Stomach (tissue), 9 donors: ENCODE measurements around the gene TBC1D14. TPM values are rescaled to one million over a fixed set of nuclear protein-coding genes. Genes with fewer than 3 reads are reported as not detected.

Source experiments
- DNase-seq, 2 donors: peaks; one replicate each; pipeline versions ENCODE4 v3.0.0 to v3.0.0-alpha.2; 2013 to 2019
- H3K27ac ChIP-seq, 5 donors: fragments of 200-600 bp in 4 of 5; sonication (generic) in 4 of 5; one replicate each; pipeline ENCODE4 v1.5.1; 2013 to 2019; ENCODE audit warnings: mild to moderate bottlenecking in 1 of 5, moderate library complexity in 1 of 5
- H3K27me3 ChIP-seq, 3 donors: fragments of 200-600 bp; sonication (generic); one replicate each; pipeline ENCODE4 v1.5.1; 2017 to 2019; ENCODE audit warnings: mixed run types in 1 of 3
- H3K36me3 ChIP-seq, 4 donors: fragments of 200-600 bp; sonication (generic); 1 replicate in 3 of 4; 2 replicates in 1 of 4; pipeline ENCODE4 v1.5.1; 2016 to 2019
- H3K4me1 ChIP-seq, 4 donors: fragments of 200-600 bp; sonication (generic); one replicate each; pipeline ENCODE4 v1.5.1; 2016 to 2019
- H3K4me3 ChIP-seq, 4 donors: fragments of 200-600 bp; sonication (generic) in 3 of 4; one replicate each; pipeline ENCODE4 v1.5.1; 2016 to 2019; ENCODE audit warnings: mild to moderate bottlenecking in 1 of 4
- H3K9me3 ChIP-seq, 4 donors: fragments of 200-600 bp; sonication (generic); one replicate each; pipeline ENCODE4 v1.5.1; 2016 to 2019
- EP300 ChIP-seq: sonication (generic); formaldehyde crosslinking; IDR thresholded peaks from one replicate; pipeline ENCODE4 v1.6.1; 2017; ENCODE audit warnings: antibody characterized with exemption
- POLR2A ChIP-seq, 4 donors: fragments of 450-650 bp; IDR thresholded peaks; one replicate each; pipeline ENCODE4 v1.6.1; 2016; ENCODE audit warnings: antibody characterized with exemption in 4 of 4, control low read depth in 2 of 4, mild to moderate bottlenecking in 1 of 4, moderate library complexity in 1 of 4
- POLR2AphosphoS5 ChIP-seq, 3 donors: sonication (generic); formaldehyde crosslinking; IDR thresholded peaks; one replicate each; pipeline ENCODE4 v1.6.1; 2016; ENCODE audit warnings: antibody characterized with exemption in 3 of 3
- WGBS, 5 donors: extraction: QIAGEN DNeasy Blood & Tissue Kit in 3 of 5; methylation state at CpG; one replicate each; pipeline versions ENCODE4 v1.1.5 to v1.1.7; 2013 to 2018; 5-methylcytosine and 5-hydroxymethylcytosine counted together
- intact Hi-C: fragments of 100-400 bp; cut with DNase I; formaldehyde crosslinking; loops from one replicate; pipeline ENCODE4 v1.15.1; 2023; ENCODE audit warnings: low total_unique reads
- polyA plus RNA-seq, 3 donors: library from polyadenylated mRNA; stranded (reverse); fragments of 200-250 nt; gene quantifications; one replicate each; pipeline ENCODE4 v1.2.3, GENCODE V29; 2013
- total RNA-seq, 5 donors: library from RNA; depleted of rRNA; stranded (reverse); fragments of >200 nt; gene quantifications; one replicate each; pipeline versions ENCODE4 v1.1.0 to v1.2.3, GENCODE V29; 2014 to 2016
- TF ChIP-seq, protein P1 (sequence below), 7 experiments: fragments of 450-650 bp in 4 of 7; fragments of 200-600 bp in 3 of 7; sonication (generic) in 3 of 7; IDR thresholded peaks; one replicate each; pipeline ENCODE4 v1.5.1; 2016 to 2019; ENCODE audit warnings: antibody characterized with exemption in 7 of 7, control low read depth in 2 of 7, mild to moderate bottlenecking in 1 of 7
- donor health status: healthy with polysubstance abuse.
- donor health status: Bipolar disorder and iron deficiency.
- donor health status: healthy.

The TBC1D14 gene
- total and polyA plus RNA-seq, 8 donors: 19.5 to 72.4 (median 40.4) TPM

DNA sequence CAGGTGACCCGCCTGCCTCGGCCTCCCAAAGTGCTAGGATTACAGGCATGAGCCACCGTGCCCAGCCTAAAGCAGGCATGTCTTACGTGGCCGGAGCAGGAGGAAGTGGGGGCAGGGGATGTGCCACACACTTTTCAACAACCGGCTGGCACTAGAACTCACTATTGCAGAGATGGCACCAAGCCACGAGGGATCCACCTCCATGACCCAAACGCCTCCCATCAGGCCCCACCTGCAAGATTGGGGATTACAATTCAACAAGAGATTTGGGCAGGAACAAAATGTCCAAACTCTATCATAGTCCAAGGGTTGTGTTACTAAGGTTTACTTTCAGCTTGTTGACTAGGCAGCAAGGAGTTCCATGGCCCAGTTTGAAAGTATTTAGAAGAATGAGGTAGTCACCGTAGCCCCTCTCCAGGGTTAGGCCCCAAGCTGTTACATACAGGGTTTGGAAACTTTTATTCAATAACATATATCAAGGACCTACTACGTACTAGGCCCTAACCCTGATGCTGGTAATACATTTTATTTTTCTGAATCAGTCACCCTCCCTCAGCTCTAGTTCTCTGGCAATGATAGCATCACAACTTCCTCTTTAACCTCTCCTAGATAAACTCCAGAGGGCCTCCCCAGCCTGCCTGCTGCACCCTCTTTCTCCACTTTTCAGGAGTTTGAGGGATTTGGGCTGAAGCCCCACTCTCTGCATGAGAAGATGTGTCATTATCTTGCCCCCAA is 18.0 kb upstream of the TBC1D14 start:
- TF ChIP-seq, protein P1, sequence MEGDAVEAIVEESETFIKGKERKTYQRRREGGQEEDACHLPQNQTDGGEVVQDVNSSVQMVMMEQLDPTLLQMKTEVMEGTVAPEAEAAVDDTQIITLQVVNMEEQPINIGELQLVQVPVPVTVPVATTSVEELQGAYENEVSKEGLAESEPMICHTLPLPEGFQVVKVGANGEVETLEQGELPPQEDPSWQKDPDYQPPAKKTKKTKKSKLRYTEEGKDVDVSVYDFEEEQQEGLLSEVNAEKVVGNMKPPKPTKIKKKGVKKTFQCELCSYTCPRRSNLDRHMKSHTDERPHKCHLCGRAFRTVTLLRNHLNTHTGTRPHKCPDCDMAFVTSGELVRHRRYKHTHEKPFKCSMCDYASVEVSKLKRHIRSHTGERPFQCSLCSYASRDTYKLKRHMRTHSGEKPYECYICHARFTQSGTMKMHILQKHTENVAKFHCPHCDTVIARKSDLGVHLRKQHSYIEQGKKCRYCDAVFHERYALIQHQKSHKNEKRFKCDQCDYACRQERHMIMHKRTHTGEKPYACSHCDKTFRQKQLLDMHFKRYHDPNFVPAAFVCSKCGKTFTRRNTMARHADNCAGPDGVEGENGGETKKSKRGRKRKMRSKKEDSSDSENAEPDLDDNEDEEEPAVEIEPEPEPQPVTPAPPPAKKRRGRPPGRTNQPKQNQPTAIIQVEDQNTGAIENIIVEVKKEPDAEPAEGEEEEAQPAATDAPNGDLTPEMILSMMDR (IDR thresholded peaks at IDR 0.05): no peak
- TF ChIP-seq EP300 (no peak), POLR2A (IDR thresholded peaks at IDR 0.05) (no peak), POLR2AphosphoS5 (IDR thresholded peaks at IDR 0.05) (no peak)
- Histone ChIP-seq H3K4me1 (peaks cover 14 to 49% (median 32%) of the 10 kb centered on the region in 4 donors), H3K27ac (peak overlapping the region in 4 of 5 donors; percentile 2 to 76 (median 65)), H3K4me3 (peak overlapping the region in 1 of 4 donors; percentile 22), H3K36me3 (no peaks in the 10 kb centered on the region), H3K27me3 (no peaks in the 10 kb centered on the region), H3K9me3 (peaks cover 0 to 12% (median 0%) of the 10 kb centered on the region in 4 donors)
- WGBS, 5 donors: 70 to 89% (median 80%) methylated on average over 8 to 10 of the region's 10 CpGs
- DNase-seq: peak in 1 of 2 donors; percentile 24
- intact Hi-C loops: no loop called here

DNA sequence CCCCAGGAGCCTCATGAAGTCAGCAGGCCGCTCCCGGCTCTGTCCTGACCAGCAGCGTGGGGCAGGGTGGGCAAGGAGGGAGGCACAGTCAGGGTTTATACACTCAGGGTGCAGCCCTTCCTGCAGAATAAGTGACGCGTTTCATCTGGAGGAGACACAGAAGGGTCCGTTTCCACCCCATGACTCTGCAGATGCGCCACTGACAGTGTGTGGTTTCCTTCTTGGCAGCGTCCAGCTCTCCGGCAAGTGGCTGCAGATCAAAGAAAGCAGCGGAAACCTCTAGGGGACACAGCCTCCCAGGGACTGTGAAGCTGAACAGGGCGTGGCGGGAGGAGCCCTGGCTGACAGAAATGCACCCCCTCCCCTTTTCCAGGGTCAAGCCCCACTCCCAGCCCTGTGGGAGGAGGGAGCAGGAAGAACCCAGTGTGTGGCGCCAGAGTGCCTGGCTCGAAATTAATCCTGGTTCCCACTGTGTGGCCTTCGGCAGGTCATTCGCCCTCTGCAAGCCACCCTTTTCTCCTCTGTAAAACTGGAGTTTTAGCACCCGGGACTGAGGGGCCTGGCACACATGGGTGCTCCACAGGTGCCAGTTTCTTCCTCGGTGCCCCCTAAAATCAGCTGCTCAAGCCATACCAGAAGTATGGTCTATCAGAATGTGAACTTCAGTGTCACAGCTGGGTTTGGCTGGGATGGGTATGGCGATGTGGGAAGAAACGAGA is 17.3 kb upstream of the TBC1D14 start:
- intact Hi-C loops: no loop called here
- TF ChIP-seq POLR2AphosphoS5 (IDR thresholded peaks at IDR 0.05): peak in 1 of 3 donors; percentile 23
- no peak for TF ChIP-seq EP300
- TF ChIP-seq POLR2A (IDR thresholded peaks at IDR 0.05): no peak
- TF ChIP-seq, protein P1 (IDR thresholded peaks at IDR 0.05): peak in 2 of 7 experiments; percentile 4 to 13
- peak overlapping the region in 1 of 4 donors; percentile 22 for H3K4me3 ChIP-seq
- peaks cover 14 to 42% (median 31%) of the 10 kb centered on the region in 4 donors for H3K4me1 ChIP-seq
- peak; percentile 48 to 68 for DNase-seq
- H3K9me3 ChIP-seq: peaks cover 0 to 12% (median 0%) of the 10 kb centered on the region in 4 donors
- H3K27me3 ChIP-seq: no peaks in the 10 kb centered on the region
- no peaks in the 10 kb centered on the region for H3K36me3 ChIP-seq
- WGBS, 5 donors: 29 to 42% (median 34%) methylated on average over 20 of the region's 20 CpGs
- peak overlapping the region in 4 of 5 donors; percentile 2 to 76 (median 65) for H3K27ac ChIP-seq

DNA sequence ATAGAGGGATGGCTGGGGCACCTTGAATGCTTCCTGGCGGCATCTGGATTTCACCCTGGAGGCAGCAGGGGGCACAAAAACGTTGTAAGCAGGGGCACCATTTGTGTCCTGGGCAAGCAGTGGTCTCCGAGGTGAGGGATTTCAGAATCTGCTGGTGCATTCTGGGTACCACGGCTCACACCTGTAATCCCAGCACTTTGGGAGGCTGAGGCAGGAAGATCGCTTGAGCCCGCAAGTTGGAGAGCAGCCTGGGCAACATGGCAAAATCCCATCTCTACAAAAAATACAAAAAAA is 16.8 kb upstream of the TBC1D14 start:
- Histone ChIP-seq H3K27ac (peak overlapping the region in 4 of 5 donors; percentile 2 to 76 (median 65)), H3K9me3 (peaks cover 0 to 12% (median 0%) of the 10 kb centered on the region in 4 donors), H3K4me3 (no peak overlapping the region), H3K4me1 (peaks cover 14 to 40% (median 31%) of the 10 kb centered on the region in 4 donors), H3K27me3 (no peaks in the 10 kb centered on the region), H3K36me3 (no peaks in the 10 kb centered on the region)
- intact Hi-C loops: no loop called here
- WGBS, 5 donors: 79 to 86% (median 83%) methylated on average over 6 of the region's 6 CpGs
- peak in 1 of 2 donors; percentile 11 for DNase-seq
- no peak for TF ChIP-seq EP300
- TF ChIP-seq, protein P1 (IDR thresholded peaks at IDR 0.05): no peak
- no peak for TF ChIP-seq POLR2A (IDR thresholded peaks at IDR 0.05)
- no peak for TF ChIP-seq POLR2AphosphoS5 (IDR thresholded peaks at IDR 0.05)

DNA sequence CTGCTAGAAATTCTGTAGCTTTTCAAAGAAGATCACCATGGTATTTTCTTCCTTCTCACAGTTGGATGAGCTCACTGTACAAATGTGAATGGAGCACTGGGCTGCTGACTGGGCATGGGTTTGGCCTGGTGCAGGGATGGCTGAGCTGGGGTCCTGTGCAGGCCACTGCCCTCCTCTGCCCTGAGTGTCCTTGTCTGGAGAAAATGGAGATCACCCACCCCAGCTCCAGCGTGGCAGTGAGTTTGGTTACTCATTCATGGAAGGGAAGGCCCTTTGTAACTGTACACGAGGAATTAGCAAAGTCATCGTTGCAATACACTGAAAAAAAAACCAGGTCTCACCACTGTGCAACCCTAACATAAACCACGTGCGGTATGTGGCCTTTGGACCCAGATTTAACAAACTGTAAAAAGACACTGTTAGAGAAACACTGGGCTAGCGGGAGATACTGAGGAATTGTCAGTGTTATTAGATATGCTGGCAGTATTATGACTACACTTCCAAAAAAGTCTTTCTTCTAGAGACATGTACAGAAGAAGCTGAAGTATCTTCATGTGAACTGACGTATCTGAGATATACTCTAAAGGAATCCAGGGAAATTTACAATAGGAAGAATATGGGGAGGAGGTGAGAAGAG is 16.1 kb upstream of the TBC1D14 start:
- peak; percentile 29 to 86 for DNase-seq
- no peaks in the 10 kb centered on the region for H3K36me3 ChIP-seq
- H3K4me3 ChIP-seq: no peak overlapping the region
- H3K9me3 ChIP-seq: peaks cover 0 to 12% (median 0%) of the 10 kb centered on the region in 4 donors
- H3K27me3 ChIP-seq: no peaks in the 10 kb centered on the region
- peak overlapping the region in 4 of 5 donors; percentile 2 to 76 (median 63) for H3K27ac ChIP-seq
- intact Hi-C loops: no loop called here
- WGBS, 5 donors: 28 to 41% (median 37%) methylated on average over 7 of the region's 7 CpGs
- TF ChIP-seq EP300: no peak
- peak in 1 of 3 donors; percentile 38 for TF ChIP-seq POLR2AphosphoS5 (IDR thresholded peaks at IDR 0.05)
- H3K4me1 ChIP-seq: peaks cover 14 to 33% (median 25%) of the 10 kb centered on the region in 4 donors
